ENCODE measurements around the gene FIGLA.

- TF ChIP-seq YY1 (IDR thresholded peaks at IDR 0.05; ENCODE audit: insufficient read depth, insufficient read length) (no peak), ZNF274 (IDR thresholded peaks at IDR 0.05; ENCODE audit: low read depth, low read length) (no peak), SUZ12 (IDR thresholded peaks at IDR 0.05; ENCODE audit: extremely low read depth, insufficient read depth, insufficient read length) (no peak)
These were observed 37.4 kb downstream of the FIGLA start for GRCh38 chr2:70753031-70753430.
